Activated CD8-positive, alpha-beta T cell treated with anti-CD3 and anti-CD28 coated beads for 36 hours (primary cell): ENCODE measurements around the gene MACROD2. TPM values are rescaled to one million over a fixed set of nuclear protein-coding genes. Genes with fewer than 3 reads are reported as not detected.

Experiments used
- ATAC-seq: fragments of 200-7000 bp; cut with Tn5 transposase; one replicate; pipeline ENCODE4 v1.10.0; 2021; ENCODE audit warnings: mild to moderate bottlenecking, moderate library complexity
- CTCF ChIA-PET: fragments of 350-600 bp; sonication (Branson Sonifier 250); formaldehyde crosslinking; loops from one replicate; lab custom pipeline; 2021; ENCODE audit warnings: antibody characterized with exemption; lab: Charles Lee
- POLR2A ChIA-PET: fragments of 350-600 bp; sonication (Branson Sonifier 250); formaldehyde crosslinking; loops from one replicate; lab custom pipeline; 2021; ENCODE audit warnings: antibody characterized with exemption; lab: Charles Lee
- DNase-seq: peaks from one replicate; pipeline ENCODE4 v3.0.0-alpha.2; 2020
- H3K27ac Mint-ChIP-seq: one replicate; pipeline ENCODE4 v1.8.0; 2021; ENCODE audit warnings: mild to moderate bottlenecking, mixed read lengths
- H3K27me3 Mint-ChIP-seq: one replicate; pipeline ENCODE4 v1.8.0; 2021; ENCODE audit warnings: mixed read lengths
- H3K36me3 Mint-ChIP-seq: one replicate; pipeline ENCODE4 v1.8.0; 2021; ENCODE audit warnings: low read depth, mixed read lengths
- H3K4me1 Mint-ChIP-seq: one replicate; pipeline ENCODE4 v1.8.0; 2021; ENCODE audit warnings: low read depth, mixed read lengths
- H3K4me3 Mint-ChIP-seq: one replicate; pipeline ENCODE4 v1.8.0; 2021; ENCODE audit warnings: mild to moderate bottlenecking, moderate library complexity, mixed read lengths
- H3K9me3 Mint-ChIP-seq: one replicate; pipeline ENCODE4 v1.8.0; 2021; ENCODE audit warnings: mixed read lengths
- intact Hi-C: fragments of 100-400 bp; cut with micrococcal nuclease; formaldehyde crosslinking; loops from one replicate; pipeline ENCODE4 v1.10.0; 2022
- total RNA-seq, 2 experiments: library from RNA; stranded (reverse); gene quantifications; one replicate each; pipeline ENCODE4 v1.2.3, GENCODE V29; 2021
- TF ChIP-seq, protein P1 (sequence below): fragments of 200-600 bp; IDR thresholded peaks from one replicate; pipeline ENCODE4 v1.8.0; 2022; ENCODE audit warnings: antibody characterized with exemption, mild to moderate bottlenecking

The MACROD2 gene
- total RNA-seq, 2 experiments from 2014 or later: not detected

DNA sequence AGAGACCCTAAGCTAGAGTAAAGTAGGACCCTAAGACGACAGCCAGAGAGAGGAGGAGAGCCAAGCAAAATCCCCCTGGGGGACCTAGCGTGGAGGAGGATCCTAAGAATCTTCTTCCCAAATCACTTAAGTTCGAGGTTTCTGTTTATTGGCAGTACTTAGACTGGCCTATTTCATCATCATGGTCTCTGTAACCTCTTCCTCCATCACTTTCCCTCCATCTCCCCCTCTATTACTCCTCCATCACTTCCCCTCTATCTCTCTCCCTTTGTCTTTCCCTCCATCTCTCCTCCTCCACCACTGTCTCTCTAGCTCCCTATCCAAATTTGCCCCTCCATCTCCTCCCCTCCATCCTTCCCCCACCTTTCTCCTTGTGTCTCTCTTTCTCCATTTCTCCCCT, 1175.7 kb downstream of the MACROD2 start:
- Mint-ChIP-seq H3K4me3 (no peak overlapping the region), H3K27ac (no peak overlapping the region), H3K36me3 (no peaks in the 10 kb centered on the region), H3K4me1 (no peaks in the 10 kb centered on the region), H3K9me3 (no peaks in the 10 kb centered on the region), H3K27me3 (no peaks in the 10 kb centered on the region)
- CTCF ChIA-PET: no interaction called here
- no peak for DNase-seq
- no peak for ATAC-seq
- intact Hi-C loops: no loop called here
- POLR2A ChIA-PET: interaction anchor here (0.6 kb wide), 1 partner anchor 193 kb away, joined by 3 read pairs; no protein-coding TSS in a partner anchor
- TF ChIP-seq, protein P1, sequence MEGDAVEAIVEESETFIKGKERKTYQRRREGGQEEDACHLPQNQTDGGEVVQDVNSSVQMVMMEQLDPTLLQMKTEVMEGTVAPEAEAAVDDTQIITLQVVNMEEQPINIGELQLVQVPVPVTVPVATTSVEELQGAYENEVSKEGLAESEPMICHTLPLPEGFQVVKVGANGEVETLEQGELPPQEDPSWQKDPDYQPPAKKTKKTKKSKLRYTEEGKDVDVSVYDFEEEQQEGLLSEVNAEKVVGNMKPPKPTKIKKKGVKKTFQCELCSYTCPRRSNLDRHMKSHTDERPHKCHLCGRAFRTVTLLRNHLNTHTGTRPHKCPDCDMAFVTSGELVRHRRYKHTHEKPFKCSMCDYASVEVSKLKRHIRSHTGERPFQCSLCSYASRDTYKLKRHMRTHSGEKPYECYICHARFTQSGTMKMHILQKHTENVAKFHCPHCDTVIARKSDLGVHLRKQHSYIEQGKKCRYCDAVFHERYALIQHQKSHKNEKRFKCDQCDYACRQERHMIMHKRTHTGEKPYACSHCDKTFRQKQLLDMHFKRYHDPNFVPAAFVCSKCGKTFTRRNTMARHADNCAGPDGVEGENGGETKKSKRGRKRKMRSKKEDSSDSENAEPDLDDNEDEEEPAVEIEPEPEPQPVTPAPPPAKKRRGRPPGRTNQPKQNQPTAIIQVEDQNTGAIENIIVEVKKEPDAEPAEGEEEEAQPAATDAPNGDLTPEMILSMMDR: no peak

DNA sequence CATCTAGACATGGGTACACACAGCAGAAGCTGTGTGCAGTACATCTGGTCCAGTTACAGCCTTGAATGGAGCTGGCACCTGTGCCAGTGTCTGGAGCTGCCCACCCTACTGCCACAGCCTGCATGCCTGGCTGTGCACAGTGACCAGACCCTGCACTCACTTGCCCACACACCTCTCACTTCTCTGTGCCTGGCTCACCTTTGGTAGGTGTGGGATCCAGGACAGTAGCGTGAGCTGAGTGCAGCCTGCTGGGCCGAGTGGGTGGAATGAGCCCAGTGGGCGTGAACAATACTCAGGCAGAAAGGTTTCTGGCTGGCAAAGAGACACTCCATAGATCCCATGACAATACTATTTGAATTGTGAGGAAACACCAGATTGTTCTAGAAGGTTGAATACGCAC, 1181.6 kb downstream of the MACROD2 start:
- Mint-ChIP-seq H3K9me3 (peaks cover 7% of the 10 kb centered on the region), H3K36me3 (no peaks in the 10 kb centered on the region), H3K27me3 (no peaks in the 10 kb centered on the region), H3K4me1 (no peaks in the 10 kb centered on the region), H3K27ac (no peak overlapping the region), H3K4me3 (no peak overlapping the region)
- ChIA-PET CTCF (no interaction called here), POLR2A (no interaction called here)
- DNase-seq: no peak
- TF ChIP-seq, protein P1: no peak
- intact Hi-C loops: no loop called here
- ATAC-seq: no peak

DNA sequence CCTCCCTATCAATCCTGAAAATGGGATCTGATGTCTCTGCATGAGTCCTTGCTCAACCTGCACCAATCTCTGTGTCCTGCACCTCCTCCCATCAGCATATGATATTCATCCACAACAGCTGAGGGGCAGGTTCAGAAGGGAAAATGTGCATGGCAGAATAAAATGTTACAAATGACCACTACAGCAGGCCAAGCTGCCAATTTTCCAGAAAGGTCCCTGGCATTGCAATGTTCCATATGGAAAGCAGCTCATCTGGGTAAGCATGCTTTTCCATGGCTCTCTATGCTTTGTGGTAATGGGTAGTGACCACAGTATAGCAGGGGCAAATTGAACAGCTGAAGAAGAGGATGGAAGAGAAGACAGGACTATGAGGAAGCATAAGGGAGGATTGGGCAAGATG, 1183.3 kb downstream of the MACROD2 start:
- TF ChIP-seq, protein P1: no peak
- Mint-ChIP-seq H3K4me1 (no peaks in the 10 kb centered on the region), H3K9me3 (peaks cover 7% of the 10 kb centered on the region), H3K27me3 (no peaks in the 10 kb centered on the region), H3K36me3 (no peaks in the 10 kb centered on the region), H3K4me3 (no peak overlapping the region), H3K27ac (no peak overlapping the region)
- CTCF ChIA-PET: no interaction called here
- DNase-seq (no peak), ATAC-seq (no peak)
- POLR2A ChIA-PET: no interaction called here
- intact Hi-C loops: no loop called here

DNA sequence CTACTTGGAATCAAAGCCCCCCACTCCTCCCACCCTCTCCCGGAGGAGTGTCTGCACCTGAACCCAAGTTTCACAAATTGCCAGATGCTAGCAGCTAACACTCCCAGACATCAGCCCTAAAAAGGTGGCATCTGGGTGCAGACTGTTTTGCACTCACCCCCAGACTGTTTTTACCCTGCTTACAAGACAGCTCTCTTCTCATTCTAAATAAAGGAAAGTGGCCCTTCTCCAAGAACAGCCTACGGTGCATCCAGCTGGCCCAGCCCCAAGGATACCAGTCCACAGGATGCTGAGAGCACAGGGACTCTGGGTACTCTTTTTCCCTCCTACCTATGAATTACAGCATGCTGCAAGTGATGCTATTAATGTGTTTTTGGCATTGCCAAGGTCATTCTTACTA, 1184.1 kb downstream of the MACROD2 start:
- H3K27ac Mint-ChIP-seq: no peak overlapping the region
- no peaks in the 10 kb centered on the region for H3K36me3 Mint-ChIP-seq
- H3K27me3 Mint-ChIP-seq: no peaks in the 10 kb centered on the region
- ATAC-seq: no peak
- peaks cover 7% of the 10 kb centered on the region for H3K9me3 Mint-ChIP-seq
- DNase-seq: no peak
- H3K4me1 Mint-ChIP-seq: no peaks in the 10 kb centered on the region
- TF ChIP-seq, protein P1: no peak
- ChIA-PET POLR2A (no interaction called here), CTCF (no interaction called here)
- H3K4me3 Mint-ChIP-seq: no peak overlapping the region
- intact Hi-C loops: no loop called here

DNA sequence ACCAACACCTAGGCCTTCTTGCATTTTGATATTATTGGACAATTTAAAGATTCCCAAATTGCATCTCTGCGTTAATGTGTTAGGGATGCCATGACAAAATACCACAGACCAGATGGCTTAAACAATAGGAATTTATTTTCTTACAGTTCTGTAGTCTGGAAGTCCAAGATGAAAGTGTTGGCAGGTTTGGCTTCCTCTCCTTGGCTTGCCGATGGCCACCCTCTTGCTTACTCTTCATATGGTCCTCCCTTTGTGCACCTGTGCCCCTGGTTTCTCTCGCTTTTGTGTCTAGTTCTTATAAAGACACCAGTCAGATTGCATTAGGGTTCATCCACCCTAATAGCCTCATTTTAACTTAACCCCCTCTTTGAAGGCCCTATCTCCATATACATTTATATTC, 1184.5 kb downstream of the MACROD2 start:
- ATAC-seq (no peak), DNase-seq (no peak)
- Mint-ChIP-seq H3K36me3 (no peaks in the 10 kb centered on the region), H3K9me3 (peaks cover 8% of the 10 kb centered on the region), H3K27me3 (no peaks in the 10 kb centered on the region), H3K4me3 (no peak overlapping the region), H3K27ac (no peak overlapping the region), H3K4me1 (no peaks in the 10 kb centered on the region)
- CTCF ChIA-PET: no interaction called here
- POLR2A ChIA-PET: no interaction called here
- intact Hi-C loops: no loop called here
- TF ChIP-seq, protein P1: no peak
